Measurements from ENCODE around the gene SCFD1.

- TF ChIP-seq POLR2A (IDR thresholded peaks at IDR 0.05) (no peak), CTCF (IDR thresholded peaks at IDR 0.05) (no peak), EP300 (IDR thresholded peaks at IDR 0.05) (no peak), POLR2AphosphoS5 (IDR thresholded peaks at IDR 0.05) (no peak)
These were observed 20.9 kb upstream of the SCFD1 start for GRCh38 chr14:30600922-30601918.
